Neuronal stem cell (in vitro differentiated cells): ENCODE data around the gene PLPPR1.

Experiments
- DNase-seq: peaks from one replicate; pipeline ENCODE4 v3.0.0-alpha.2; 2013; ENCODE audit warnings: low spot score
- H2AFZ ChIP-seq: one replicate; pipeline ENCODE4 v1.6.1; 2013; ENCODE audit warnings: mild to moderate bottlenecking, low read length, inconsistent platforms
- H2AK5ac ChIP-seq: 2 replicates; pipeline ENCODE4 v1.6.1; 2013; ENCODE audit warnings: low read depth, mild to moderate bottlenecking, inconsistent platforms, low read length, moderate library complexity, mixed read lengths
- H2BK120ac ChIP-seq: 2 replicates; pipeline ENCODE4 v1.6.1; 2013; ENCODE audit warnings: low read depth, mild to moderate bottlenecking, inconsistent platforms, low read length, moderate library complexity, mixed read lengths
- H2BK12ac ChIP-seq: one replicate; pipeline ENCODE4 v1.6.1; 2013; ENCODE audit warnings: low read length, inconsistent platforms
- H2BK15ac ChIP-seq: 2 replicates; pipeline ENCODE4 v1.6.1; 2013; ENCODE audit warnings: mild to moderate bottlenecking, low read length, inconsistent platforms, mixed read lengths
- H2BK5ac ChIP-seq: one replicate; pipeline ENCODE4 v1.6.1; 2013; ENCODE audit warnings: inconsistent platforms, mild to moderate bottlenecking, low read length, moderate library complexity
- H3K14ac ChIP-seq: one replicate; pipeline ENCODE4 v1.6.1; 2013; ENCODE audit warnings: low read length, inconsistent platforms
- H3K18ac ChIP-seq: 2 replicates; pipeline ENCODE4 v1.6.1; 2013; ENCODE audit warnings: low read length, inconsistent platforms
- H3K23ac ChIP-seq: 2 replicates; pipeline ENCODE4 v1.6.1; 2013; ENCODE audit warnings: low read depth, mild to moderate bottlenecking, mixed read lengths, low read length, inconsistent platforms; ENCODE audit not compliant: poor library complexity
- H3K27ac ChIP-seq: replicated peaks from 3 replicates; pipeline ENCODE4 v1.5.1; 2013; ENCODE audit warnings: low read length, inconsistent platforms
- H3K27me3 ChIP-seq, 3 experiments: 2 replicates each; pipeline ENCODE4 v1.6.1; 2013; ENCODE audit warnings: low read length in 3 of 3, mild to moderate bottlenecking in 2 of 3, inconsistent platforms in 1 of 3, low read depth in 1 of 3, mixed read lengths in 1 of 3, moderate library complexity in 1 of 3; ENCODE audit not compliant: control insufficient read depth in 3 of 3, insufficient read depth in 3 of 3
- H3K36me3 ChIP-seq, 2 donors: replicated peaks in 1 of 2; 2 replicates each; pipeline ENCODE4 v1.6.1; 2013; ENCODE audit warnings: low read length in 2 of 2; ENCODE audit not compliant: control insufficient read depth in 2 of 2, insufficient read depth in 2 of 2
- H3K4ac ChIP-seq: 2 replicates; pipeline ENCODE4 v1.6.1; 2013; ENCODE audit warnings: inconsistent platforms, mild to moderate bottlenecking, low read length, moderate library complexity
- H3K4me1 ChIP-seq, 2 donors: 1 replicate in 1 of 2; 2 replicates in 1 of 2; pipeline ENCODE4 v1.6.1; 2013; ENCODE audit warnings: low read length in 2 of 2, low read depth in 1 of 2; ENCODE audit not compliant: control insufficient read depth in 2 of 2, insufficient read depth in 1 of 2
- H3K4me2 ChIP-seq: one replicate; pipeline ENCODE4 v1.6.1; 2013; ENCODE audit warnings: mild to moderate bottlenecking, low read length, inconsistent platforms; ENCODE audit not compliant: insufficient read depth, poor library complexity, severe bottlenecking
- H3K4me3 ChIP-seq, 2 donors: 2 replicates each; pipeline ENCODE4 v1.5.1; 2013; ENCODE audit warnings: low read length in 2 of 2, mild to moderate bottlenecking in 2 of 2, inconsistent platforms in 1 of 2, moderate library complexity in 1 of 2
- H3K79me1 ChIP-seq: one replicate; pipeline ENCODE4 v1.6.1; 2013; ENCODE audit warnings: low read depth, mild to moderate bottlenecking, inconsistent platforms, low read length, moderate library complexity
- H3K9ac ChIP-seq: one replicate; pipeline ENCODE4 v1.6.1; 2013; ENCODE audit warnings: mild to moderate bottlenecking, low read depth, low read length, inconsistent platforms; ENCODE audit not compliant: poor library complexity
- H3K9me3 ChIP-seq, 2 donors: replicated peaks in 1 of 2; 2 replicates each; pipeline versions ENCODE3 to v1.6.1; 2013; ENCODE audit warnings: low read length in 2 of 2, mild to moderate bottlenecking in 2 of 2, inconsistent platforms in 1 of 2, low read depth in 1 of 2, mixed read lengths in 1 of 2, moderate library complexity in 1 of 2; ENCODE audit not compliant: control insufficient read depth in 2 of 2, insufficient read depth in 1 of 2
- H4K8ac ChIP-seq: one replicate; pipeline ENCODE4 v1.6.1; 2013; ENCODE audit warnings: low read depth, mild to moderate bottlenecking, inconsistent platforms, low read length, moderate library complexity
- H4K91ac ChIP-seq: one replicate; pipeline ENCODE4 v1.6.1; 2013; ENCODE audit warnings: low read length, low read depth, mild to moderate bottlenecking, inconsistent platforms; ENCODE audit not compliant: poor library complexity
- WGBS, 2 donors: extraction: QIAGEN DNeasy Blood & Tissue Kit; methylation state at CpG; one replicate each; pipeline ENCODE4 v1.1.7; 2013; ENCODE audit warnings: missing lambda C conversion rate in 2 of 2, mixed read lengths in 1 of 2; ENCODE audit not compliant: insufficient read length in 2 of 2, insufficient replicate concordance in 1 of 2; ENCODE audit errors: extremely low coverage in 2 of 2; 5-methylcytosine and 5-hydroxymethylcytosine counted together

PLPPR1 gene

GRCh38 chr9:101333926-101334702 is 305.6 kb downstream of the PLPPR1 start:
- Histone ChIP-seq H3K4me3 (peak overlapping the region in 1 of 2 donors; percentile 21), H3K4me1 (peaks cover 0 to 4% of the 10 kb centered on the region in 2 donors), H3K79me1 (no peaks in the 10 kb centered on the region), H3K9ac (no peak overlapping the region), H3K27ac (no peak overlapping the region), H4K91ac (no peak overlapping the region), H2BK12ac (no peak overlapping the region), H3K14ac (no peak overlapping the region), H2AFZ (no peak overlapping the region), H3K18ac (peak overlapping the region; percentile 46), H2BK120ac (no peak overlapping the region), H3K4ac (no peak overlapping the region), H4K8ac (peak overlapping the region; percentile 43), H2BK15ac (peak overlapping the region; percentile 7), H3K36me3 (no peaks in the 10 kb centered on the region), H2AK5ac (no peak overlapping the region), H2BK5ac (no peak overlapping the region), H3K4me2 (no peak overlapping the region), H3K27me3 (peaks cover 0 to 2% (median 0%) of the 10 kb centered on the region in 3 experiments), H3K23ac (no peak overlapping the region), H3K9me3 (peaks cover 0 to 3% of the 10 kb centered on the region in 2 donors)
- DNase-seq = no peak
- no CpG with 5 or more reads among the region's 25 CpGs for WGBS, 2 donors

GRCh38 chr9:101336091-101336490 is 307.6 kb downstream of the PLPPR1 start:
- no peak overlapping the region for H3K4me3 ChIP-seq
- no peak overlapping the region for H4K91ac ChIP-seq
- no peak overlapping the region for H3K9ac ChIP-seq
- H3K4me2 ChIP-seq = no peak overlapping the region
- H2AFZ ChIP-seq = no peak overlapping the region
- peaks cover 0 to 3% of the 10 kb centered on the region in 2 donors for H3K9me3 ChIP-seq
- H3K27me3 ChIP-seq = no peaks in the 10 kb centered on the region
- no peak overlapping the region for H2AK5ac ChIP-seq
- H3K27ac ChIP-seq = no peak overlapping the region
- H3K18ac ChIP-seq = no peak overlapping the region
- H3K4me1 ChIP-seq = peaks cover 0 to 4% of the 10 kb centered on the region in 2 donors
- no peak overlapping the region for H3K14ac ChIP-seq
- no peak overlapping the region for H3K4ac ChIP-seq
- H2BK15ac ChIP-seq = no peak overlapping the region
- no peak overlapping the region for H2BK120ac ChIP-seq
- no peak for DNase-seq
- no peaks in the 10 kb centered on the region for H3K79me1 ChIP-seq
- no peak overlapping the region for H2BK5ac ChIP-seq
- H2BK12ac ChIP-seq = no peak overlapping the region
- no peak overlapping the region for H4K8ac ChIP-seq
- H3K23ac ChIP-seq = no peak overlapping the region
- no peaks in the 10 kb centered on the region for H3K36me3 ChIP-seq

- no CpG with 5 or more reads among the region's 2 CpGs for WGBS, 2 donors
- Histone ChIP-seq H3K4ac (no peak overlapping the region), H3K36me3 (no peaks in the 10 kb centered on the region), H2BK15ac (no peak overlapping the region), H3K9ac (no peak overlapping the region), H3K9me3 (peaks cover 0 to 3% of the 10 kb centered on the region in 2 donors), H3K4me3 (no peak overlapping the region), H2AK5ac (no peak overlapping the region), H4K8ac (no peak overlapping the region), H3K4me2 (no peak overlapping the region), H3K27me3 (no peaks in the 10 kb centered on the region), H4K91ac (no peak overlapping the region), H2BK5ac (no peak overlapping the region), H3K14ac (no peak overlapping the region), H3K23ac (no peak overlapping the region), H2AFZ (no peak overlapping the region), H3K4me1 (peaks cover 0 to 4% of the 10 kb centered on the region in 2 donors), H3K79me1 (no peaks in the 10 kb centered on the region), H3K27ac (no peak overlapping the region), H2BK120ac (no peak overlapping the region), H3K18ac (no peak overlapping the region), H2BK12ac (no peak overlapping the region)
- DNase-seq = no peak
Measured at GRCh38 chr9:101337237-101337636, 308.7 kb downstream of the PLPPR1 start.

GRCh38 chr9:101341958-101342357 is 313.4 kb downstream of the PLPPR1 start:
- no peak overlapping the region for H3K23ac ChIP-seq
- H2BK5ac ChIP-seq = no peak overlapping the region
- no peak for DNase-seq
- H2AFZ ChIP-seq = no peak overlapping the region
- H3K18ac ChIP-seq = no peak overlapping the region
- H3K4me3 ChIP-seq = no peak overlapping the region
- H3K14ac ChIP-seq = no peak overlapping the region
- no peak overlapping the region for H2BK120ac ChIP-seq
- no peak overlapping the region for H2AK5ac ChIP-seq
- peaks cover 0 to under 1% of the 10 kb centered on the region in 2 donors for H3K4me1 ChIP-seq
- H3K27me3 ChIP-seq = no peaks in the 10 kb centered on the region
- peaks cover 0 to 2% of the 10 kb centered on the region in 2 donors for H3K9me3 ChIP-seq
- no peak overlapping the region for H3K4me2 ChIP-seq
- H4K91ac ChIP-seq = no peak overlapping the region
- H2BK15ac ChIP-seq = no peak overlapping the region
- no peak overlapping the region for H3K27ac ChIP-seq
- H3K4ac ChIP-seq = no peak overlapping the region
- H3K9ac ChIP-seq = no peak overlapping the region
- H2BK12ac ChIP-seq = no peak overlapping the region
- no peaks in the 10 kb centered on the region for H3K79me1 ChIP-seq
- H3K36me3 ChIP-seq = no peaks in the 10 kb centered on the region
- no peak overlapping the region for H4K8ac ChIP-seq
